Trophoblast cell (in vitro differentiated cells and primary cell): ENCODE results near the gene PRG3.
A peak's percentile ranks its signal among the peaks of the same experiment; 100 is the strongest.

ENCODE experiments used
- DNase-seq, 2 donors: peaks; one replicate each; pipeline ENCODE4 v3.0.0-alpha.2; 2016
- H2AFZ ChIP-seq: 2 replicates; pipeline ENCODE4 v1.6.1; 2013; ENCODE audit warnings: low read length, moderate library complexity, mild to moderate bottlenecking; ENCODE audit not compliant: insufficient read depth, poor library complexity
- H2AK5ac ChIP-seq: 2 replicates; pipeline ENCODE4 v1.6.1; 2013; ENCODE audit warnings: mild to moderate bottlenecking, low read length
- H2BK120ac ChIP-seq: 2 replicates; pipeline ENCODE4 v1.6.1; 2013; ENCODE audit warnings: low read length, mild to moderate bottlenecking, moderate library complexity; ENCODE audit not compliant: insufficient read depth, poor library complexity
- H2BK12ac ChIP-seq: 2 replicates; pipeline ENCODE4 v1.6.1; 2013; ENCODE audit warnings: mild to moderate bottlenecking, low read length, moderate library complexity
- H2BK5ac ChIP-seq: 2 replicates; pipeline ENCODE4 v1.6.1; 2013; ENCODE audit warnings: low read length, low read depth, moderate library complexity, mild to moderate bottlenecking; ENCODE audit not compliant: poor library complexity
- H3K14ac ChIP-seq: 2 replicates; pipeline ENCODE4 v1.6.1; 2013; ENCODE audit warnings: mild to moderate bottlenecking, low read length
- H3K18ac ChIP-seq: 2 replicates; pipeline ENCODE4 v1.6.1; 2013; ENCODE audit warnings: mild to moderate bottlenecking, low read length
- H3K23ac ChIP-seq: 2 replicates; pipeline ENCODE4 v1.6.1; 2013; ENCODE audit warnings: low read length
- H3K27ac ChIP-seq: 2 replicates; pipeline ENCODE4 v1.5.1; 2013; ENCODE audit warnings: low read depth, mild to moderate bottlenecking, inconsistent platforms, low read length, moderate library complexity
- H3K27me3 ChIP-seq: 2 replicates; pipeline ENCODE4 v1.6.1; 2013; ENCODE audit warnings: inconsistent platforms, mild to moderate bottlenecking, low read length, moderate library complexity; ENCODE audit not compliant: insufficient read depth
- H3K36me3 ChIP-seq, 2 experiments: 1 replicate in 1 of 2; 2 replicates in 1 of 2; pipeline ENCODE4 v1.6.1; 2013; ENCODE audit warnings: low read length in 2 of 2, mild to moderate bottlenecking in 2 of 2, moderate library complexity in 1 of 2; ENCODE audit not compliant: insufficient read depth in 2 of 2, control insufficient read depth in 1 of 2
- H3K4ac ChIP-seq: 2 replicates; pipeline ENCODE4 v1.6.1; 2013; ENCODE audit warnings: low read depth, mild to moderate bottlenecking, low read length, moderate library complexity
- H3K4me1 ChIP-seq, 2 experiments: 1 replicate in 1 of 2; 2 replicates in 1 of 2; pipeline ENCODE4 v1.6.1; 2013; ENCODE audit warnings: low read length in 2 of 2, mild to moderate bottlenecking in 2 of 2, moderate library complexity in 1 of 2; ENCODE audit not compliant: insufficient read depth in 2 of 2, control insufficient read depth in 1 of 2
- H3K4me2 ChIP-seq: 2 replicates; pipeline ENCODE4 v1.6.1; 2013; ENCODE audit warnings: inconsistent platforms, mild to moderate bottlenecking, low read length, moderate library complexity
- H3K4me3 ChIP-seq: 2 replicates; pipeline ENCODE4 v1.5.1; 2013; ENCODE audit warnings: mild to moderate bottlenecking, low read depth, low read length, inconsistent platforms
- H3K79me1 ChIP-seq: one replicate; pipeline ENCODE4 v1.6.1; 2013; ENCODE audit warnings: low read length
- H3K79me2 ChIP-seq: 2 replicates; pipeline ENCODE4 v1.6.1; 2013; ENCODE audit warnings: low read length, mild to moderate bottlenecking; ENCODE audit not compliant: control insufficient read depth, insufficient read depth, poor library complexity
- H3K9ac ChIP-seq: 2 replicates; pipeline ENCODE4 v1.6.1; 2013; ENCODE audit warnings: mild to moderate bottlenecking, low read length
- H3K9me3 ChIP-seq: 2 replicates; pipeline ENCODE4 v1.6.1; 2013; ENCODE audit warnings: low read depth, mild to moderate bottlenecking, control low read depth, inconsistent platforms, low read length; ENCODE audit not compliant: insufficient read depth
- H4K12ac ChIP-seq: 2 replicates; pipeline ENCODE4 v1.6.1; 2013; ENCODE audit warnings: low read depth, mild to moderate bottlenecking, low read length, moderate library complexity
- H4K8ac ChIP-seq: 2 replicates; pipeline ENCODE4 v1.6.1; 2013; ENCODE audit warnings: low read depth, mild to moderate bottlenecking, low read length, moderate library complexity
- H4K91ac ChIP-seq: one replicate; pipeline ENCODE4 v1.6.1; 2013; ENCODE audit warnings: low read depth, mild to moderate bottlenecking, low read length, moderate library complexity
- WGBS: extraction: QIAGEN DNeasy Blood & Tissue Kit; methylation state at CpG from one replicate; pipeline ENCODE4 v1.1.7; 2013; ENCODE audit warnings: missing lambda C conversion rate; ENCODE audit not compliant: insufficient read length, insufficient coverage; ENCODE audit errors: extremely low coverage; 5-methylcytosine and 5-hydroxymethylcytosine counted together

PRG3 gene

DNA sequence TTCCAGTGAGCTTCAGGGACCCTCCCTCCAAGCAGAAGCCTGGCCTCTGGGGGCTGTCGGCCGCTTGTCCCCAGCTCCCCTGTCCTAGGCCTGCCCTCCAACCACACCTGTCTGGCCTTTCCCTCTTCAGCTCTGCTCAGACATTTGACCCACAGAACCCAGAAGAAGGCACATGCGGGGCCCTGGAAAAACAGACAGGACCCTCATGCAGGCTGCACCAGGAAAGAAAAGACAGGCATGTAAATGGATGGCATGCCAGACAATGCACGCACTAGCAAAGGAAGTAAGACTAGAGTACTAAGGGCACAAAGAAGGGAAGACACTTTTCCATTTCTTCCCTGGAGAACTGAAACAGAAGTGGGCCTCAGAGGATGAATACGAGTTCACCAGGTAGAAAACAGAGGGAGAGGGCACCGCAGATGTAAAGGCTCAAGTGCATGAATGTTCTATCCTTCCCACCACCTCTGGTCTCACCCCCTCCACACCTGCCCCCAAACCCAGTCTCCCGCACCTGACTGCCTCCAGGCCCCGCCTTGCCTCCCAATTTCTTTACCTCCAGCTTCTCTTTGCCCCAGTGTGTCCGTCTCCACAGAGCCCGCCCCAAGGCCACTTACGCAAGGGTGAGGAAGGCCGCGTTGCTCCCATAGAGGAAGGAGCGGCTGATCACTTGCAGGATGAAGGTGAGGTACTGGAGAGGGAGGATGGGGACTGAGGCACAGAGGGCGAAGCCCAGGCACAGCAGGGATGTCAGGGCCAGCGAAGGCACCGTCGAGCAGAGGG lies 28.6 kb upstream of the PRG3 start:
- no peaks in the 10 kb centered on the region for H3K9me3 ChIP-seq
- no peak overlapping the region for H3K4ac ChIP-seq
- no peak overlapping the region for H4K12ac ChIP-seq
- H2BK12ac ChIP-seq: no peak overlapping the region
- H3K9ac ChIP-seq: no peak overlapping the region
- no peak overlapping the region for H2AFZ ChIP-seq
- H4K8ac ChIP-seq: no peak overlapping the region
- H3K4me2 ChIP-seq: no peak overlapping the region
- no peak overlapping the region for H3K18ac ChIP-seq
- no peak overlapping the region for H3K14ac ChIP-seq
- peaks cover 9 to 10% of the 10 kb centered on the region in 2 experiments for H3K4me1 ChIP-seq
- no peaks in the 10 kb centered on the region for H3K27me3 ChIP-seq
- H3K23ac ChIP-seq: no peak overlapping the region
- H2AK5ac ChIP-seq: no peak overlapping the region
- no peak overlapping the region for H3K27ac ChIP-seq
- H2BK5ac ChIP-seq: no peak overlapping the region
- H3K79me2 ChIP-seq: no peaks in the 10 kb centered on the region
- no peak overlapping the region for H2BK120ac ChIP-seq
- H3K79me1 ChIP-seq: no peaks in the 10 kb centered on the region
- H3K36me3 ChIP-seq: peaks cover 0 to 2% of the 10 kb centered on the region in 2 experiments
- no CpG with 5 or more reads among the region's 18 CpGs for WGBS
- no peak overlapping the region for H4K91ac ChIP-seq
- peak; percentile 87 to 93 for DNase-seq
- H3K4me3 ChIP-seq: no peak overlapping the region

DNA sequence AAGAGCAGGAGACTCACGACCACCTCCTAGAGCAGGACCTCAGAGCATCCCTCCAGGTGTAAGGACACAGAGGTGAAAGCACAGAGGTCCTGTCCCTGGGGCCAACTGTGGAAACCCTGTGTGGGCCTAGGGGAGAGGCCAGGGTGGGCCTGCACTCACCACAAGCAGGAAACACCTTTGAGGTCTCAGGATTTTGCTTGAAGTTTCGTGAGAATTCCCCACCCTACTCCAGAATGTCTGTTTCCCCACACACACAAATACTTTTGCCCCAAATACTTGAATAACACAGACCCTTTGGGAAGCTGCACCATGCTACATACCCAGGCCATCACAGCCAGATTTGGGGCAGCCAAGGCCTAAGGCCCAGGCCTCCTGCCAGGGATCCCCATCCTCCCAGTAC lies 27.8 kb upstream of the PRG3 start:
- H3K23ac ChIP-seq: no peak overlapping the region
- no peaks in the 10 kb centered on the region for H3K9me3 ChIP-seq
- no peak overlapping the region for H3K14ac ChIP-seq
- no peak for DNase-seq
- H3K79me1 ChIP-seq: no peaks in the 10 kb centered on the region
- H2BK5ac ChIP-seq: no peak overlapping the region
- H3K27ac ChIP-seq: no peak overlapping the region
- no peak overlapping the region for H3K18ac ChIP-seq
- H3K4me1 ChIP-seq: peaks cover 9 to 10% of the 10 kb centered on the region in 2 experiments
- no peaks in the 10 kb centered on the region for H3K79me2 ChIP-seq
- H3K4ac ChIP-seq: no peak overlapping the region
- H2AFZ ChIP-seq: no peak overlapping the region
- H3K4me2 ChIP-seq: no peak overlapping the region
- H3K9ac ChIP-seq: no peak overlapping the region
- no peak overlapping the region for H4K91ac ChIP-seq
- H2BK12ac ChIP-seq: no peak overlapping the region
- no peaks in the 10 kb centered on the region for H3K27me3 ChIP-seq
- no peak overlapping the region for H2BK120ac ChIP-seq
- no peak overlapping the region for H2AK5ac ChIP-seq
- no peak overlapping the region for H4K12ac ChIP-seq
- H3K36me3 ChIP-seq: peaks cover 0 to 2% of the 10 kb centered on the region in 2 experiments
- no peak overlapping the region for H3K4me3 ChIP-seq
- no CpG with 5 or more reads among the region's 2 CpGs for WGBS
- no peak overlapping the region for H4K8ac ChIP-seq

DNA sequence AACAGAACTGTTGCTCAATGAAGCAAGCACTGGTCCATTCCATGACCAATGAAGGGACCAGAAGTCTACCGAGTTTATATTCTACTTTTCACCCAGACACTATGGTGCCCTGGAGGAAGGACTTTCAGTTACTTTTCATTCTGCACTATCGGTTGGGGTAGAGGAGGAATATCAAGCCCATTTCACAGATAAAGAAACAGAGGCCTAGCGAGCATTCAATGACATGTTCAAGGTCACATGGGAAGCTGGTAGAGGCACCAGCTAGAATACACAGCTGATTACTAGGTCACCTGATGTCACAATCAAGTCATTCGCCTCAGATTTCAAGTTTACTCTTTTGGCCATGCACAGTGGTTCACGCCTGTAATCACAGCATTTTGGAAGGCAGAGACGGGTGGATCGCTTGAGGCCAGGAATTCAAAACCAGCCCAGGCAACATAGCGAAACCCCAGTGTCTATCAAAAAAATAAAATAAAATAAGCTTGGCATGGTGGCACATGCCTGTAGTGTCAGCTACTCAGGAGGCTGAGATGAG lies 27.1 kb upstream of the PRG3 start:
- Histone ChIP-seq H3K27ac (no peak overlapping the region), H2BK12ac (no peak overlapping the region), H3K79me1 (no peaks in the 10 kb centered on the region), H2BK120ac (no peak overlapping the region), H4K8ac (no peak overlapping the region), H3K18ac (no peak overlapping the region), H2AK5ac (no peak overlapping the region), H3K9ac (no peak overlapping the region), H3K14ac (no peak overlapping the region), H3K9me3 (no peaks in the 10 kb centered on the region), H2AFZ (no peak overlapping the region), H3K23ac (no peak overlapping the region), H2BK5ac (no peak overlapping the region), H3K36me3 (peaks cover 0 to 2% of the 10 kb centered on the region in 2 experiments), H3K4me3 (no peak overlapping the region), H3K27me3 (no peaks in the 10 kb centered on the region), H3K4me1 (peaks cover 9 to 10% of the 10 kb centered on the region in 2 experiments), H3K4me2 (no peak overlapping the region), H3K4ac (no peak overlapping the region), H3K79me2 (no peaks in the 10 kb centered on the region), H4K91ac (no peak overlapping the region), H4K12ac (no peak overlapping the region)
- no CpG with 5 or more reads among the region's 8 CpGs for WGBS
- peak; percentile 53 to 69 for DNase-seq

DNA sequence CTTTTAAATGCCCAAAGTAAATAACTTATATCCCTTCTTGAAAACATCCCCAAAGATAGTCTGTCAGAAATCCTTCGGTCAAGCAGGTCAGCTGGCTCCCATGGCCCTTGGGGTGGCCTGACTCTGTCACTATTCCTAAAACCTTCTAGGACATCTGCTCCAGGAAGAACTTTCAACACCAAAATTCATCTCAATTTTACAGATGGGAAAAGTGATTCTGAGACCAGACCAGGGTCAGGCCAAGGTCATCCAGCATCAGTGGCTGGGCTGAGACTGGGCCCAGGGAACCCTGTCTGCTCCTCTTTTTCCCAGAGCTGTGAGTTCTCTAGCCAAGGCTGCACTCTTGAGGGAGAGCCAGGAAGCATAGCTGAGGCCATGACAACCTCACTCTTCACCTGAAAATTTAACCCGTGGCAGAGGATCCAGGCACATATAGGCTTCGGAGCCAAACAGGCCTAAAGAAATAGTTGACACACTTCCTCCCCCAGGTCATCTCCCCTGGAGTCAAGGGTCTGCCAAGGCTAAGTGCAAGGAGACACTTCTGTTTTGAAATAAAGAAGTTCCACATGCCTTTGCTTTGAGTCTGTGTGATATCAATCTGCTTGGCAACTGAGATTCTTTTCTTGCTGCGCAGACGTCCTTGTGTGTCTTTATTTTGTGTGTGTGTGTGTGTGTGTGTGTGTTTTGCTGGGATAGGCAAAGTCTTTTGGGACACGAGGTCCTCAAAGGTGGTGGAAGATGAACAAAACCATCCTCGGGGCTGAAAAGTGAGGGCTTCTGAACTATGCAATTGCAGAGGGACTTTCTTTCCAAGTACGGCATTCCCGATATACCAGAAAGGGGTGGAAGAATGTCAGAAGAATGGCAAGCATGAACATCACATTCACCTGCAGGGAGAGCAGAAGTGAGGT lies 26.3 kb upstream of the PRG3 start:
- Histone ChIP-seq H4K12ac (no peak overlapping the region), H4K8ac (no peak overlapping the region)
- WGBS: no CpG with 5 or more reads among the region's 9 CpGs

More for the DNA sequence above, 26.3 kb upstream of the PRG3 start:
- Histone ChIP-seq H3K14ac (no peak overlapping the region), H3K18ac (no peak overlapping the region), H3K79me1 (no peaks in the 10 kb centered on the region), H2BK120ac (no peak overlapping the region), H2BK12ac (no peak overlapping the region), H3K23ac (no peak overlapping the region), H3K27me3 (no peaks in the 10 kb centered on the region), H3K9ac (no peak overlapping the region), H3K4ac (no peak overlapping the region), H2BK5ac (no peak overlapping the region), H2AK5ac (no peak overlapping the region), H3K27ac (no peak overlapping the region), H4K91ac (no peak overlapping the region), H3K4me2 (no peak overlapping the region), H3K4me1 (peaks cover 15 to 16% of the 10 kb centered on the region in 2 experiments), H3K36me3 (peaks cover 0 to 2% of the 10 kb centered on the region in 2 experiments), H3K4me3 (no peak overlapping the region), H3K9me3 (no peaks in the 10 kb centered on the region), H3K79me2 (no peaks in the 10 kb centered on the region), H2AFZ (no peak overlapping the region)
- DNase-seq: peak; percentile 89 to 97
